Natural killer cell (primary cell): ENCODE results near the gene CNDP2. TPM values are rescaled to one million over a fixed set of nuclear protein-coding genes. Genes with fewer than 3 reads are reported as not detected.

ENCODE experiments used
- total RNA-seq, 4 donors: library from RNA; stranded (reverse); fragments of 120-200 nt in 1 of 4; gene quantifications; one replicate each; pipeline versions ENCODE4 v1.2.3 to v1.2.4, GENCODE V29; 2013 to 2022

The CNDP2 gene
- total RNA-seq, 3 donors from 2014 or later (not counting 1 experiment from before 2014, with no cell fraction given), result 147 to 167 (median 153) TPM

Other genes with a start within 250 kb of the CNDP2 start
- 10 to 100 TPM; 10.4 to 14.6 (median 13.0) TPM for gene CYB5A, start 204.4 kb upstream of the CNDP2 start, total RNA-seq
- not detected for gene C18orf63, start 180.5 kb upstream of the CNDP2 start, total RNA-seq
- not detected for gene DIPK1C, start 39.1 kb upstream of the CNDP2 start, total RNA-seq
- gene CNDP1, start 38.1 kb downstream of the CNDP2 start, total RNA-seq, result under 1 TPM; 0.31 to 0.60 (median 0.57) TPM
- 10 to 100 TPM; 28.4 to 36.7 (median 36.3) TPM for gene ZNF407, start 101.5 kb downstream of the CNDP2 start, total RNA-seq